ENCODE results near the gene LRCH2. TPM values are rescaled to one million over a fixed set of nuclear protein-coding genes. Genes with fewer than 3 reads are reported as not detected.

LRCH2 gene
- total and polyA plus RNA-seq, 2 of the 4 experiments (the other 2 are of a cell fraction), result 2.6 to 4.3 TPM

DNA sequence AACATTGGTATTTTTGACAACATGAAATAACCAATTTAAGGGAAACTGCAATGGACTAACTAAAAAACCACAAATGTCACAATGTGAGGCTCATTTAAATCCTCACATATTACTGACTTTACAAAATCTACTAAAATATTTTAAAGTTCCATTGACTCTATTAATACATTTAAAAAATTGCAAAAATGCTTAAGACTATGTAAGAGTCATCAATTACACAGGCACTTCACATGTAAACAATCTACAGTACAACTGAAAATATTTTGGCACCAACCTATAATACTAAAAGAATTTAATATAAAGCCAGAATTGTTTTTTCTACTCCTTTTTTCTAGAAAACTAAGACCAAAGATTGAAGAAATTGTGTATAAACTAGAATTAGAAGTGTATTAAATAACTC is 121.5 kb downstream of the LRCH2 start:
- H3K4me3 ChIP-seq (ENCODE audit: insufficient read depth, low read depth, low read length), result no peak overlapping the region
- TF ChIP-seq BHLHE40 (IDR thresholded peaks at IDR 0.05; ENCODE audit: low read depth, low read length) (no peak), SMC3 (IDR thresholded peaks at IDR 0.05; ENCODE audit: low read depth, low read length) (no peak), RCOR1 (IDR thresholded peaks at IDR 0.05; ENCODE audit: insufficient replicate concordance, low read length) (no peak), POLR2A (IDR thresholded peaks at IDR 0.05; ENCODE audit: low read depth, low read length) (no peak), MAFK (IDR thresholded peaks at IDR 0.05; ENCODE audit: low read depth, low read length) (no peak), NFE2L2 (IDR thresholded peaks at IDR 0.05; ENCODE audit: low read depth, low read length) (no peak), MXI1 (IDR thresholded peaks at IDR 0.05; ENCODE audit: borderline replicate concordance, low read depth, low read length) (no peak), MAZ (IDR thresholded peaks at IDR 0.05; ENCODE audit: borderline replicate concordance, low read depth, low read length) (no peak), CHD1 (IDR thresholded peaks at IDR 0.05; ENCODE audit: low read depth, low read length) (no peak)
- TF ChIP-seq, protein P1, sequence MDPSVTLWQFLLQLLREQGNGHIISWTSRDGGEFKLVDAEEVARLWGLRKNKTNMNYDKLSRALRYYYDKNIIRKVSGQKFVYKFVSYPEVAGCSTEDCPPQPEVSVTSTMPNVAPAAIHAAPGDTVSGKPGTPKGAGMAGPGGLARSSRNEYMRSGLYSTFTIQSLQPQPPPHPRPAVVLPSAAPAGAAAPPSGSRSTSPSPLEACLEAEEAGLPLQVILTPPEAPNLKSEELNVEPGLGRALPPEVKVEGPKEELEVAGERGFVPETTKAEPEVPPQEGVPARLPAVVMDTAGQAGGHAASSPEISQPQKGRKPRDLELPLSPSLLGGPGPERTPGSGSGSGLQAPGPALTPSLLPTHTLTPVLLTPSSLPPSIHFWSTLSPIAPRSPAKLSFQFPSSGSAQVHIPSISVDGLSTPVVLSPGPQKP (IDR thresholded peaks at IDR 0.05; ENCODE audit: borderline replicate concordance, low read depth, low read length), result no peak
- TF ChIP-seq, protein P2, sequence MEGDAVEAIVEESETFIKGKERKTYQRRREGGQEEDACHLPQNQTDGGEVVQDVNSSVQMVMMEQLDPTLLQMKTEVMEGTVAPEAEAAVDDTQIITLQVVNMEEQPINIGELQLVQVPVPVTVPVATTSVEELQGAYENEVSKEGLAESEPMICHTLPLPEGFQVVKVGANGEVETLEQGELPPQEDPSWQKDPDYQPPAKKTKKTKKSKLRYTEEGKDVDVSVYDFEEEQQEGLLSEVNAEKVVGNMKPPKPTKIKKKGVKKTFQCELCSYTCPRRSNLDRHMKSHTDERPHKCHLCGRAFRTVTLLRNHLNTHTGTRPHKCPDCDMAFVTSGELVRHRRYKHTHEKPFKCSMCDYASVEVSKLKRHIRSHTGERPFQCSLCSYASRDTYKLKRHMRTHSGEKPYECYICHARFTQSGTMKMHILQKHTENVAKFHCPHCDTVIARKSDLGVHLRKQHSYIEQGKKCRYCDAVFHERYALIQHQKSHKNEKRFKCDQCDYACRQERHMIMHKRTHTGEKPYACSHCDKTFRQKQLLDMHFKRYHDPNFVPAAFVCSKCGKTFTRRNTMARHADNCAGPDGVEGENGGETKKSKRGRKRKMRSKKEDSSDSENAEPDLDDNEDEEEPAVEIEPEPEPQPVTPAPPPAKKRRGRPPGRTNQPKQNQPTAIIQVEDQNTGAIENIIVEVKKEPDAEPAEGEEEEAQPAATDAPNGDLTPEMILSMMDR (conservative IDR thresholded peaks at IDR 0.05; ENCODE audit: low read depth, low read length), result no peak
- no peak overlapping the region for H4K5ac ChIP-seq (ENCODE audit: low read depth, low read length)
- no peaks in the 10 kb centered on the region for H3K4me1 ChIP-seq (ENCODE audit: control insufficient read depth, insufficient read depth, low read length)
- H3K9me1 ChIP-seq (ENCODE audit: insufficient read depth, low read length), result no peaks in the 10 kb centered on the region
- H2BK120ac ChIP-seq (ENCODE audit: low read depth, low read length), result no peak overlapping the region
- H3K36me3 ChIP-seq (ENCODE audit: control insufficient read depth, insufficient read depth, low read length), result no peaks in the 10 kb centered on the region
- no peak overlapping the region for H2AK9ac ChIP-seq (replicated peaks; ENCODE audit: low read depth, low read length, poor library complexity)
- H2BK20ac ChIP-seq (ENCODE audit: low read depth, low read length), result no peak overlapping the region
- no peak overlapping the region for H3K18ac ChIP-seq (ENCODE audit: low read depth, low read length)
- no peak overlapping the region for H2BK5ac ChIP-seq (ENCODE audit: low read depth, low read length, poor library complexity, severe bottlenecking)
- no peaks in the 10 kb centered on the region for H3K9me3 ChIP-seq (ENCODE audit: control insufficient read depth, insufficient read depth, low read length)
- H3K56ac ChIP-seq (ENCODE audit: extremely low read depth, insufficient read depth, low read length), result no peak overlapping the region
- ATAC-seq (ENCODE audit: low read depth), result no peak; the same call in 1 of the 2 replicates
- BruUV-seq (replicated peaks), result no TSS peak
- H4K91ac ChIP-seq (ENCODE audit: insufficient read depth, low read depth, low read length), result no peak overlapping the region
- H3K27ac ChIP-seq (ENCODE audit: insufficient read depth, low read length), result no peak overlapping the region
- DNase-seq, result peak; percentile 8
- no peak overlapping the region for H3K4ac ChIP-seq (ENCODE audit: low read depth, low read length)
- in situ Hi-C loops (cut with MboI; ENCODE audit: low sequenced_read_pairs), result no loop called here
- CTCF ChIA-PET, result no interaction called here
- no peak overlapping the region for H3K14ac ChIP-seq (replicated peaks; ENCODE audit: low read depth, low read length)
- intact Hi-C loops (cut with micrococcal nuclease), result no loop called here
- no peak overlapping the region for H2BK15ac ChIP-seq (ENCODE audit: low read depth, low read length)
- POLR2A ChIA-PET (ENCODE audit: unreplicated experiment), result no interaction called here
- H4K8ac ChIP-seq (ENCODE audit: low read depth in 2 of 2, low read length in 2 of 2), result no peak overlapping the region
- H3K27me3 ChIP-seq (ENCODE audit: control insufficient read depth, insufficient read depth, low read length), result no peaks in the 10 kb centered on the region
- H3K79me1 ChIP-seq (ENCODE audit: low read depth in 1 of 2, low read length in 2 of 2), result no peaks in the 10 kb centered on the region
- H2AK5ac ChIP-seq (ENCODE audit: low read depth, low read length), result no peak overlapping the region
- no peak overlapping the region for H3K23ac ChIP-seq (ENCODE audit: low read depth, low read length)
- no peak overlapping the region for H2AFZ ChIP-seq (replicated peaks; ENCODE audit: low read length, poor library complexity)
- dilution Hi-C loops (cut with HindIII; ENCODE audit: low sequenced_read_pairs, unreplicated experiment), result no loop called here
- H4K20me1 ChIP-seq (ENCODE audit: insufficient read depth, low read length), result no peaks in the 10 kb centered on the region
- H3K4me2 ChIP-seq (ENCODE audit: low read depth, low read length), result no peak overlapping the region
- H3K9ac ChIP-seq (ENCODE audit: low read depth, low read length), result no peak overlapping the region
